GM10266 (cell line): ENCODE data around the gene CNEP1R1.
"Not testable (repeated sequence)": the region's sequence is repeated elsewhere in the genome, so short reads cannot be mapped to it uniquely, and the experiment has no call there.

Experiments used
- DNase-seq: peaks from one replicate; pipeline ENCODE4 v3.0.0; 2012; ENCODE audit errors: extremely low spot score
- CTCF ChIP-seq: IDR thresholded peaks from 2 replicates; pipeline ENCODE4 v1.5.1; 2012; ENCODE audit warnings: mild to moderate bottlenecking, low read depth; ENCODE audit not compliant: control insufficient read depth, insufficient read depth; ENCODE audit errors: missing control alignments

Gene CNEP1R1

GRCh38 chr16:50004239-50004638 is 20.8 kb upstream of the CNEP1R1 start:
- DNase-seq = no peak
- no peak for TF ChIP-seq CTCF

GRCh38 chr16:50006964-50007363 is 18.1 kb upstream of the CNEP1R1 start:
- no peak for DNase-seq
- TF ChIP-seq CTCF = no peak

- no peak for DNase-seq
- no peak for TF ChIP-seq CTCF
Observed at GRCh38 chr16:50007744-50008143, 17.3 kb upstream of the CNEP1R1 start.

GRCh38 chr16:50010212-50010611 is 14.8 kb upstream of the CNEP1R1 start:
- no peak for TF ChIP-seq CTCF

GRCh38 chr16:50011707-50012106 is 13.3 kb upstream of the CNEP1R1 start:
- no peak for DNase-seq
- no peak for TF ChIP-seq CTCF

More at GRCh38 chr16:50010212-50010611, 14.8 kb upstream of the CNEP1R1 start:
- DNase-seq = no peak

GRCh38 chr16:50012182-50012581 is 12.8 kb upstream of the CNEP1R1 start:
- TF ChIP-seq CTCF = no peak

GRCh38 chr16:50014211-50014610 is 10.8 kb upstream of the CNEP1R1 start:
- DNase-seq = not testable (repeated sequence)

More at GRCh38 chr16:50012182-50012581, 12.8 kb upstream of the CNEP1R1 start:
- no peak for DNase-seq

GRCh38 chr16:50015631-50016030 is 9.4 kb upstream of the CNEP1R1 start:
- DNase-seq = no peak
- no peak for TF ChIP-seq CTCF
